Gastrocnemius medialis (tissue), 4 donors: ENCODE measurements around the gene DOK5. TPM values are rescaled to one million over a fixed set of nuclear protein-coding genes. Genes with fewer than 3 reads are reported as not detected.

Experiments
- ATAC-seq, 2 donors: fragments of 150-250 bp; one replicate each; pipeline ENCODE4 v1.9.1; 2016
- DNase-seq, 2 donors: peaks; one replicate each; pipeline ENCODE4 v3.0.0-alpha.2; 2019
- H3K27ac ChIP-seq, 4 donors: fragments of 200-600 bp; sonication (generic); 1 replicate in 1 of 4; 2 replicates in 3 of 4; pipeline ENCODE4 v1.5.1; 2016 to 2018; ENCODE audit warnings: mild to moderate bottlenecking in 2 of 4, moderate library complexity in 1 of 4
- H3K27me3 ChIP-seq, 3 donors: fragments of 200-600 bp; sonication (generic) in 2 of 3; 1 replicate in 1 of 3; 2 replicates in 2 of 3; pipeline versions ENCODE4 v1.5.1 to v1.6.0; 2016 to 2019; ENCODE audit warnings: mild to moderate bottlenecking in 1 of 3, moderate library complexity in 1 of 3
- H3K36me3 ChIP-seq, 2 donors: fragments of 200-600 bp; sonication (generic) in 1 of 2; one replicate each; pipeline ENCODE4 v1.5.1; 2017 to 2018
- H3K4me1 ChIP-seq, 2 donors: fragments of 200-600 bp; sonication (generic) in 1 of 2; one replicate each; pipeline ENCODE4 v1.5.1; 2016 to 2017; ENCODE audit warnings: mild to moderate bottlenecking in 2 of 2
- H3K4me3 ChIP-seq, 4 donors: fragments of 200-600 bp; sonication (generic) in 3 of 4; 1 replicate in 1 of 4; 2 replicates in 3 of 4; pipeline ENCODE4 v1.5.1; 2016 to 2019; ENCODE audit warnings: mild to moderate bottlenecking in 2 of 4
- H3K9me3 ChIP-seq, 3 donors: fragments of 200-600 bp; sonication (generic) in 2 of 3; 1 replicate in 1 of 3; 2 replicates in 2 of 3; pipeline ENCODE4 v1.5.1; 2016 to 2019
- CTCF ChIP-seq, 5 experiments: fragments of 450-650 bp in 3 of 5; fragments of 200-600 bp in 2 of 5; sonication (generic) in 2 of 5; IDR thresholded peaks in 4 of 5; conservative IDR thresholded peaks in 1 of 5; 1 replicate in 4 of 5; 2 replicates in 1 of 5; pipeline ENCODE4 v1.5.1; 2016 to 2019; ENCODE audit warnings: antibody characterized with exemption in 5 of 5, mild to moderate bottlenecking in 3 of 5, moderate library complexity in 3 of 5
- POLR2A ChIP-seq, 2 donors: fragments of 450-650 bp; IDR thresholded peaks; one replicate each; pipeline ENCODE4 v1.6.1; 2017; ENCODE audit warnings: antibody characterized with exemption in 2 of 2, mild to moderate bottlenecking in 2 of 2, moderate library complexity in 2 of 2
- in situ Hi-C, 4 donors: fragments of 200-750 bp; cut with MboI; loops; one replicate each; pipeline versions ENCODE4 v1.15.0 to v1.8.0; 2017; ENCODE audit warnings: low sequenced_read_pairs in 4 of 4
- intact Hi-C: fragments of 100-400 bp; cut with DNase I; formaldehyde crosslinking; loops from one replicate; pipeline ENCODE4 v1.15.1; 2023; ENCODE audit warnings: low total_unique reads
- total RNA-seq, 4 donors: library from RNA; depleted of rRNA; stranded (reverse); fragments of >200 nt; gene quantifications; one replicate each; pipeline versions ENCODE4 v1.1.0 to v1.2.3, GENCODE V29; 2016

The DOK5 gene
- total RNA-seq, 4 donors from 2014 or later: 1.2 to 12.7 (median 7.4) TPM

- DNase-seq: no peak
- H3K36me3 ChIP-seq: no peaks in the 10 kb centered on the region
- no peak for ATAC-seq
- TF ChIP-seq CTCF (IDR thresholded peaks at IDR 0.05 in 4 of 5, conservative IDR thresholded peaks at IDR 0.05 in 1 of 5): no peak
- TF ChIP-seq POLR2A (IDR thresholded peaks at IDR 0.05): no peak
- H3K27me3 ChIP-seq: no peaks in the 10 kb centered on the region
- in situ Hi-C loops (no loop called here), intact Hi-C loops (no loop called here)
- H3K27ac ChIP-seq: no peak overlapping the region
- H3K9me3 ChIP-seq: no peaks in the 10 kb centered on the region
- no peak overlapping the region for H3K4me3 ChIP-seq
- peaks cover 4 to 6% of the 10 kb centered on the region in 2 donors for H3K4me1 ChIP-seq
Measured at GRCh38 chr20:54494303-54495006, 19.1 kb downstream of the DOK5 start.

- in situ Hi-C loops: no loop called here
- intact Hi-C loops: no loop called here
Measured at GRCh38 chr20:54497931-54498718, 22.7 kb downstream of the DOK5 start.

GRCh38 chr20:54499111-54499510, 23.7 kb downstream of the DOK5 start:
- Histone ChIP-seq H3K9me3 (no peaks in the 10 kb centered on the region), H3K27me3 (no peaks in the 10 kb centered on the region), H3K36me3 (no peaks in the 10 kb centered on the region), H3K4me3 (no peak overlapping the region), H3K27ac (no peak overlapping the region), H3K4me1 (peaks cover 3 to 6% of the 10 kb centered on the region in 2 donors)
- ATAC-seq (no peak), DNase-seq (no peak)
- in situ Hi-C loops (no loop called here), intact Hi-C loops (no loop called here)
- no peak for TF ChIP-seq POLR2A (IDR thresholded peaks at IDR 0.05)
- TF ChIP-seq CTCF (IDR thresholded peaks at IDR 0.05 in 4 of 5, conservative IDR thresholded peaks at IDR 0.05 in 1 of 5): no peak

More at GRCh38 chr20:54497931-54498718, 22.7 kb downstream of the DOK5 start:
- DNase-seq (no peak), ATAC-seq (no peak)
- Histone ChIP-seq H3K4me3 (no peak overlapping the region), H3K9me3 (no peaks in the 10 kb centered on the region), H3K27ac (no peak overlapping the region), H3K36me3 (no peaks in the 10 kb centered on the region), H3K27me3 (no peaks in the 10 kb centered on the region), H3K4me1 (peaks cover 4 to 6% of the 10 kb centered on the region in 2 donors)
- no peak for TF ChIP-seq CTCF (IDR thresholded peaks at IDR 0.05 in 4 of 5, conservative IDR thresholded peaks at IDR 0.05 in 1 of 5)
- no peak for TF ChIP-seq POLR2A (IDR thresholded peaks at IDR 0.05)

- H3K27me3 ChIP-seq: no peaks in the 10 kb centered on the region
- H3K4me3 ChIP-seq: no peak overlapping the region
- in situ Hi-C loops (no loop called here), intact Hi-C loops (no loop called here)
- no peaks in the 10 kb centered on the region for H3K9me3 ChIP-seq
- no peaks in the 10 kb centered on the region for H3K36me3 ChIP-seq
- DNase-seq (no peak), ATAC-seq (no peak)
- H3K4me1 ChIP-seq: no peaks in the 10 kb centered on the region
- TF ChIP-seq CTCF (IDR thresholded peaks at IDR 0.05 in 4 of 5, conservative IDR thresholded peaks at IDR 0.05 in 1 of 5): no peak
- no peak for TF ChIP-seq POLR2A (IDR thresholded peaks at IDR 0.05)
- no peak overlapping the region for H3K27ac ChIP-seq
Measured at GRCh38 chr20:54502179-54502578, 26.8 kb downstream of the DOK5 start.
